Measurements from ENCODE around the gene SLC44A5.

SLC44A5 gene

DNA sequence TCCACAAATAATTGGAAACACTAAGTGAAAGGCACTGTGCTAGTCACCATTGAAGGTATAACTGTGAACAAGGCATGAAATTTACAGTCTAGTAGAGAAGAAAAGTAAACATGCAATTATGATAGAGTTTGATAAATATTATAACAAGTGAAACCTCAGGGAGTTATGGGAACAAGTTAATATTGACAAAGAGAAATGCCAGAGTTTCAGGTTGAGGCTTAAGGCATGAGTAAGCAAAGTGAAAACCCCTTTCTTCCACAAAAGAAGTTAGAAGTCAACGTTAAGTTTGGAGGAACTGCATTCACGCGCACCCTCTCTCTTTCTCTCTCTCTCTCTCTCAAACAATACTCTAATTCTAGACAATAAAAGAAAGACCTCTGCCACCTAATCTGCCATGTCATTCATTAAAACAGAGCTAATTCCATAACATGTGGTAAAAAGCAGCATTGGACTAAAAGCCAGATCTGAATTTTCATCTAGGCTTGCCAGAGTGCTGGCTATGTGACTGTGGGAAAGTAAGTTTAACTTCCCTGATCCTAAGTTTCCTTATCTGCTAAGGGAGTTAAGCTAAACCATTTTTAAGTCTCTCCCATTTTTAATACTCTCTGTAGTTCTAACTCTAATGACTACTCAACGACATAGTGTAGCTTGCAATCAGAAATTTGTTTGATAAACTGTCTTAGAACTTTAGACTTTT lies 22.0 kb downstream of the SLC44A5 start:
- no peak for DNase-seq

DNA sequence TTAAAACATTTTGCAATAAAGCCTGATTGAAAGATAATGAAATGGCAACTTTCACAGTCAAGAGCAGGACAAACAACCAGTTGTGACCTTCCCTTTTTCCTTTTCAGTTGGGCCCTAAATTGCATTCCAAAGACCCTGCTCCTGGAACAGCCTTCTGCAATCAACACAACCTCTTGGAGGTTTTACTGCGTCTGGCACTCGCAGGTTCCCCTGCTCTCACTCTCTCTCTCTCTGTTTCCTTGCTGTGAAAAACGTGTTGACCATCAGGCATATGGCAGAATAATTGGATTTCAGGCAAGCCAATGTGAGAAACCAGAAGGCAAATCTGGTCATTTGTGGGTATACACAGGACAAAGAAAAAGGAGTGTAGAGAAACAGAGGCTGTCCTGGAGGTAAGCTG lies 23.2 kb downstream of the SLC44A5 start:
- DNase-seq, result no peak

- DNase-seq, result no peak
These were observed 27.6 kb downstream of the SLC44A5 start for GRCh38 chr1:75583282-75583681.

DNA sequence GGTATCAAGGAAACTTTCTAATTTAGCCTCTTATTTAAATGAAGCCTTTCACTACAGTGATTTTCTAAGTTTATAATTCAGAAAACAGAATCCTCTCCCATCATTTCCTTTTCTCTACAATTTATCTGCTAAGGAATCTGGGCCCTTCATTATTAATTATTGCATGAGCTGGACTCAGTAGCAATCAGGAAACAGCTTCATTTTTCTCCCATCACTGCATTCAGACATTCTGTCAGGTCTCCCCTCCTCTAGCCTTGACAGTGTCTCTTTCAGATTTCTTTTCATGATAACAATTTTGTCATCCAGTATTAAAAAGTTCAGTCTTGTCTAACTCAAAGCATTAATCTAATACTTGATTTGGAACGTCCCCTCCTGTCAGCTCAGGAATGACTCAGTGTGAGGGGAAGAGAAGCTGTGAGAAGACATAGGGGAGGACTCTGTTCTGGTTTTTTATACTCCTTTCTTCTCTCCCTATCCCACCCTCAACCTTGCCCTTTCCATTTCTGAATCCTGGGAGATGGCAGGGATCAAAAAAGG lies 28.1 kb downstream of the SLC44A5 start:
- DNase-seq, result no peak

DNA sequence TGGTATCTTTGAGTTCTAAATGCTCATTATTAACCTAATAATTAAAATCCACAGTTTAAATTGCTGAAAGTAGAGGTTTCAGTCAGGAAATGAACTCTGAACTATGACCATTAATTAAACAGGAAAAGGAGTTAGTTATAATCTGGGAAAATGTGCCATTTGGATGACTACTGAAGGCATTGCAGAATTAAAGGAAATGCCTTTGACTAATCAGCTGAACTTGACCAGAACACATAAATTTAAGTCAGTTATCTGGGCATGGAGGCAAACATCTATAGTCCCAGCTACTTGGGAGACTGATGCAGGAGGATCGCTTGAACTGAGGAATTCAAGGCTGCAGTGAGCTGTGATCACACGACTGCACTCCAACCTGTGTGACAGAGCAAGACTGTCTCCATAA lies 31.9 kb downstream of the SLC44A5 start:
- DNase-seq, result no peak

- DNase-seq, result no peak
These were observed 35.1 kb downstream of the SLC44A5 start for GRCh38 chr1:75575837-75576236.

- no peak for DNase-seq
These were observed 43.7 kb downstream of the SLC44A5 start for GRCh38 chr1:75567191-75567590.

- DNase-seq, result no peak
These were observed 51.1 kb downstream of the SLC44A5 start for GRCh38 chr1:75559800-75560199.

DNA sequence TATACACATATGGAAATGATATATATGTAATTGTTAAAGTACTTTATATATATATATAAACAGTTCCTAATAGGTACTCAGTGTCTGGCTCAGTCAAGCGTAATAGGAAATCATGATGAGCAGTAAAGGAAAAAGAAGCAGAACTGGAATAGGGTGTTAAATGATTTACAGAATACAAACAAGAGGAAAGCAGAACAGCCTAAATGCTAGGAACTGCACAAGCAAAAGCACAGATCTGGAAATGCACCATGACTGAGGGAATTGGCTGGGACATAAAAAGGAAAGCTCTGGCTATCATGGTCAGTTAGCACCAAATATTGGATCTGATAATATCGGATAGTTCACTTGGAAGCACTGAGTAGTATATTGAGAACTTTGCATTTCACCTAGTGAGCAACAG lies 51.8 kb downstream of the SLC44A5 start:
- no peak for DNase-seq

DNA sequence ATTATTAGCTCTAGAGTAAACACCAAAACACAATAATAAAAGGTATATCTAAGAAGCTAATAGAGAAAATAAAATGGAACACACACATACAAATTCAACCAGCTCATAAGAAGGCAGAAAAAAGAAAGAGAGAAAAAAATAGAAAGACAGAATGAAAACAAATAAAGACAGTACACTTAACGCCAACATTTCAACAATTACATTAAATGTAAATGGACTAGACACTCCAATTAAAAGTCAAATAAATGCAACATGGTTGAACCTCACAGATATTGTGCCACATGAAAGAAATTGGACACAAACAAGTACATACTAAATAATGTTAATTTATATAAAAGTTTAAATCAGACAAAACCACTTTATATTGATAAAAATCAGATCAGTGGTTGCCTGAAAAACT lies 56.0 kb downstream of the SLC44A5 start:
- DNase-seq, result no peak

GRCh38 chr1:75554181-75554580 lies 56.7 kb downstream of the SLC44A5 start:
- no peak for DNase-seq

DNA sequence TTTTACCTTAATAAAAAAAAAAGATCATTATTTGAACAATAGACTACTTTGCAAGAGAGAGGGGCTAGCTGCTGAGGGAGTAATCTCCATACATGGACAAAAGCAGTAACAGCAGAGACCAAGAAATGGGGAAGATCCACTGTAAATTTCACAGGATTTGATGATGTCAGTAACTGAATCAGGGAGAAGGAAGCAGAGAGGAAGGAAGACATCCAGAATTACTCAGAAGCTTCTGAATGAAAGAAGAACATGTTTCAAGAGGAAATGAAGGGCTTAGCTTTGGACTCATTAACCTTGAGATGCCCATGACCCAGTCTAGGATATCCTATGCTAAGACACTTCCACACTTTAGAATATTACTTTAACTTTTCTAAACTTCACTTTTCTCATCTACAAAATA lies 60.4 kb downstream of the SLC44A5 start:
- no peak for DNase-seq

- DNase-seq, result no peak
These were observed 62.0 kb downstream of the SLC44A5 start for GRCh38 chr1:75548721-75549480.

- no peak for DNase-seq
These were observed 67.2 kb downstream of the SLC44A5 start for GRCh38 chr1:75543705-75544104.

- no peak for DNase-seq
These were observed 67.9 kb downstream of the SLC44A5 start for GRCh38 chr1:75542818-75543570.

GRCh38 chr1:75539230-75540116 lies 71.4 kb downstream of the SLC44A5 start:
- DNase-seq, result no peak

GRCh38 chr1:75533085-75533484 lies 77.8 kb downstream of the SLC44A5 start:
- no peak for DNase-seq

GRCh38 chr1:75531570-75531969 lies 79.3 kb downstream of the SLC44A5 start:
- DNase-seq, result no peak

DNA sequence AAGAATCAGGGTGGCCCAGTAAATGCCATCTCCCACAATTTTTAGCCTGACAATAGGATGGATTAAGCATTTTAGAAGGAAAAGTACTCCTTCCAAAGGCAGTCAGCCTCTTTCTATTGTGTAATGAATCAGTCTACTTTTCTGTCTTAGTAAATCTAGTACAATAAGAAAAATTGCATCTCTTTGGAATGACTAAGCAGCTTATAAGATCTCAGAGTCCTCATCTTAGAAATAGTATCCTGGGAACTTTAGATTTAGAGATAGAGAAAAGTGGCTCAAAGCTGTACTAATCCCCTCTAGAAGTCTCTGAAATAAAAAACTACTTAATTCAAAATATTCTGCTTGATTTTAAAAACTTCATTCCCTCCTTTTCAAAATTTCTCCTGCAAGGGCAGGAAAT lies 81.4 kb downstream of the SLC44A5 start:
- DNase-seq, result no peak

GRCh38 chr1:75528001-75528400 lies 82.9 kb downstream of the SLC44A5 start:
- no peak for DNase-seq

GRCh38 chr1:75522389-75522788 lies 88.5 kb downstream of the SLC44A5 start:
- DNase-seq, result no peak

- DNase-seq, result no peak
These were observed 89.3 kb downstream of the SLC44A5 start for GRCh38 chr1:75521658-75522057.
